Neutrophil (primary cell): Measurements from ENCODE around the gene OR13C8.
"Not testable (repeated sequence)": the region's sequence is repeated elsewhere in the genome, so short reads cannot be mapped to it uniquely, and the experiment has no call there.

Experiments used
- H3K27ac ChIP-seq: fragments of 200-600 bp; sonication (generic); 2 replicates; pipeline ENCODE4 v1.5.1; 2016; ENCODE audit warnings: mild to moderate bottlenecking, moderate library complexity
- H3K27me3 ChIP-seq: fragments of 200-600 bp; sonication (generic); 2 replicates; pipeline ENCODE4 v1.6.0; 2016; ENCODE audit warnings: mild to moderate bottlenecking
- H3K36me3 ChIP-seq: fragments of 200-600 bp; sonication (generic); 2 replicates; pipeline ENCODE4 v1.5.1; 2017
- H3K4me1 ChIP-seq, 2 experiments: fragments of 200-600 bp in 1 of 2; sonication (generic) in 1 of 2; 1 replicate in 1 of 2; 2 replicates in 1 of 2; pipeline versions ENCODE4 v1.5.1 to v1.6.1; 2013 to 2016; ENCODE audit warnings: low read depth in 1 of 2, low read length in 1 of 2, mild to moderate bottlenecking in 1 of 2, moderate library complexity in 1 of 2; ENCODE audit not compliant: control insufficient read depth in 1 of 2, insufficient read depth in 1 of 2
- H3K4me3 ChIP-seq, 2 experiments: fragments of 200-600 bp in 1 of 2; sonication (generic) in 1 of 2; 1 replicate in 1 of 2; 2 replicates in 1 of 2; pipeline ENCODE4 v1.5.1; 2013 to 2016; ENCODE audit warnings: low read depth in 1 of 2, low read length in 1 of 2, mild to moderate bottlenecking in 1 of 2, moderate library complexity in 1 of 2
- H3K9me3 ChIP-seq: fragments of 200-600 bp; sonication (generic); 2 replicates; pipeline ENCODE4 v1.5.1; 2016
- TF ChIP-seq, protein P1 (sequence below): fragments of 200-600 bp; sonication (generic); IDR thresholded peaks from 2 replicates; pipeline ENCODE4 v1.5.1; 2016; ENCODE audit warnings: antibody characterized with exemption

The OR13C8 gene

DNA sequence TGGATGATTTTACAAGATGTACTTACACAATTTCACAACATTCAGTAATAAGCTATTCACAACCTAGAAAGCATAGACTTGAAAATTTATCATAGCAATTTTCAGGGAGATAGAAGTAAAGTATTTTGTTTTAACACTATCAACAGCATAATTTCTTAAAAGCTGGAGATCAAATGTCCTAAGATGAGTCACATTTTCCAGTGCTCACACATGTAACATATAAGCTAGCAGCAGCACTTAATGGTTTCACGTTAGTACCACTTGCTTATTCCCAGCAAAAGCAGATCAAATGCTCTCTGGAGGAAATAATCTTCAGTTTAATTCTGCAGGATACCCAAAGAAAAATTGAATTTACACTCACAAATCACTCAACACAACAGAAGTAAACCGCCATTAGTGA lies 6.5 kb downstream of the OR13C8 start:
- H3K27ac ChIP-seq: no peak overlapping the region
- TF ChIP-seq, protein P1, sequence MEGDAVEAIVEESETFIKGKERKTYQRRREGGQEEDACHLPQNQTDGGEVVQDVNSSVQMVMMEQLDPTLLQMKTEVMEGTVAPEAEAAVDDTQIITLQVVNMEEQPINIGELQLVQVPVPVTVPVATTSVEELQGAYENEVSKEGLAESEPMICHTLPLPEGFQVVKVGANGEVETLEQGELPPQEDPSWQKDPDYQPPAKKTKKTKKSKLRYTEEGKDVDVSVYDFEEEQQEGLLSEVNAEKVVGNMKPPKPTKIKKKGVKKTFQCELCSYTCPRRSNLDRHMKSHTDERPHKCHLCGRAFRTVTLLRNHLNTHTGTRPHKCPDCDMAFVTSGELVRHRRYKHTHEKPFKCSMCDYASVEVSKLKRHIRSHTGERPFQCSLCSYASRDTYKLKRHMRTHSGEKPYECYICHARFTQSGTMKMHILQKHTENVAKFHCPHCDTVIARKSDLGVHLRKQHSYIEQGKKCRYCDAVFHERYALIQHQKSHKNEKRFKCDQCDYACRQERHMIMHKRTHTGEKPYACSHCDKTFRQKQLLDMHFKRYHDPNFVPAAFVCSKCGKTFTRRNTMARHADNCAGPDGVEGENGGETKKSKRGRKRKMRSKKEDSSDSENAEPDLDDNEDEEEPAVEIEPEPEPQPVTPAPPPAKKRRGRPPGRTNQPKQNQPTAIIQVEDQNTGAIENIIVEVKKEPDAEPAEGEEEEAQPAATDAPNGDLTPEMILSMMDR: no peak
- H3K27me3 ChIP-seq: no peaks in the 10 kb centered on the region
- no peak overlapping the region for H3K4me3 ChIP-seq
- no peaks in the 10 kb centered on the region for H3K4me1 ChIP-seq
- H3K9me3 ChIP-seq: no peaks in the 10 kb centered on the region
- H3K36me3 ChIP-seq: no peaks in the 10 kb centered on the region

DNA sequence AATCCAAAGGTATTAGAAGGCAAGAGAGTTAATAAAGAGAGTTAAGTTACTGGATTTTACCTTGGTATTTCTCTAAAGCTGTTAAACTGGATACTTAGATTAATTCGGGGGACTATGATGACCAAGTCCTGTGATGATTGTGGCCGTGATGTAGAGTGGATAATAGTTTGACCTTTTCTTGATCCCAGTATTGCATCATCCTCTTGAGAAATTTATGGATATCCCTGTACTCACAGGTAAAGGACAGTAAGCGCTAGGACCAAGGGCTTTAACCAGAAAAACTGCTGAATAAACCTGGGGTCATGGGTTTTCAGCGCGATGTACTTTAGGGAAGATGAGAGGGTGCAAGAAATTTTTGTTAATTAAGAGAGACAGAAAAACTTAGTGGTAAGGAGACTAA lies 8.3 kb downstream of the OR13C8 start:
- Histone ChIP-seq H3K27ac (no peak overlapping the region), H3K36me3 (no peaks in the 10 kb centered on the region), H3K9me3 (no peaks in the 10 kb centered on the region), H3K4me1 (no peaks in the 10 kb centered on the region), H3K4me3 (no peak overlapping the region), H3K27me3 (no peaks in the 10 kb centered on the region)
- TF ChIP-seq, protein P1: no peak

DNA sequence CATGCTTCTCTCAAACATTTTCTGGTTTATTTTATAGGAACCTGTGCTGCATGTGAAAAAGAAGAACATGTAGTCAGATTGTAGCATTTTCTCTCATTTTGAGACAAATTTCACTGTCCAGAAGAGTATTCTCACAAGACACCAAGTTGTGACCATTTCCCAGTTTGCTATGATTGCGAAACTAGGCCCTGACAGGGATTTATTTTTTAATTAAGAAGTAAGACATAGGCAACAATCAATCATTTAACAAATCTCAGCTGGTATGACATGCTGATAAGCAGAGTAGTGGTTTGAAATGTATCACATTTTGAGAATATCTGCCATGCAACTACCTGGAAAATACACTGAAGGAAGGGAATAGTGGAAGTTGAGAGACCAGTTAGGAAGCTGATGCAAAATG lies 11.6 kb downstream of the OR13C8 start:
- Histone ChIP-seq H3K27me3 (no peaks in the 10 kb centered on the region), H3K9me3 (no peaks in the 10 kb centered on the region), H3K4me1 (no peaks in the 10 kb centered on the region), H3K4me3 (no peak overlapping the region), H3K27ac (no peak overlapping the region), H3K36me3 (no peaks in the 10 kb centered on the region)
- TF ChIP-seq, protein P1: no peak

DNA sequence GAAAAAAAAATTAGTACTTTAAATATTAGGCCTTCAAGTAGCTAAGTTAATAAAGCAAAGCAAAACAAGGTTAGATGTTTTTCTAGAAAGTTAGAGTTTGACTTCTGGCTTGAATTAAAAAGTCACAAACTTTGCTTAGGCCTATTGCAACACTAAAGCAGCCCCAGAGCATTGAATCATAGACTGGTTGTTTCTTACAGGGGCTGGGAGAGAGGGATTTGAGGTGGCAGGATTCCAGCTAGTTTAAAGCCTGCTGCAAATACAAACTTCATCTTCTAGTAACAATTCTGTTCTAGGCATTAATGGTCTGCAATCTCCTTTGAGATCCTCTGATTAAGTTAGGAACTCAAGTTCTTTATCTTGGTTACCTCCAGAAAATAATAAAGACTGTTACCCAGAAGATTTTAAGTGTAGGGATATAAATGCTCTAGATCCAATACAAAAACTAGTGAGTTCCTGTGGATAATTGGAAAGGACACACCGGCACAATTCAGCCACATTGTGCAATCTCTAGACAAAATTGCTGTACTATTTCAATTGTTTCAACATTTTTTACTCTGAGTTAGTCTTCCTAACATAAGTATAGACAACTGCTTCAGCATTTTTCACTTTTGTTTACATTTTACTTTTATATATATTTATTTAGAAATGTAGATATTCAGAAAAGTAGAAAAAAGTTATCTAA lies 17.7 kb downstream of the OR13C8 start:
- Histone ChIP-seq H3K27ac (no peak overlapping the region), H3K4me3 (no peak overlapping the region), H3K36me3 (no peaks in the 10 kb centered on the region), H3K27me3 (no peaks in the 10 kb centered on the region), H3K9me3 (no peaks in the 10 kb centered on the region), H3K4me1 (no peaks in the 10 kb centered on the region)
- TF ChIP-seq, protein P1: no peak

DNA sequence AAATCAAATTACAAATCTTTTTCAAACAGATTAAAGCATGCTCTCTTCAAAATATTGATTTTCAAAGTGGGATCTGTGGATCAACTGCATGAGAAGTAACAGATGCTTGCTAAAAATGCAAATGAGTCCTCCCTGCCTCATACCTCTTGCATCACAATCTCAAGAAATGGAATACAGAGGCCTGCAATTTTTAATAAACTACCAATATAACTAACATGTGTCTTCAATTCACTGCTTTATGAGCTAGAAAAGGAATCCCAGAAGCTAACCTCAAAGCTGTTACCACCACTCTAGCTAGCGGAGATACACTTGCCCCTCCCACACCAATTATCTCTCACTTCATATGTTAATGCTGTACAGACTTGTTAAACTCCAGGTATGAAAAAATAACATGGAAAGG lies 20.7 kb downstream of the OR13C8 start:
- TF ChIP-seq, protein P1: no peak
- Histone ChIP-seq H3K9me3 (no peaks in the 10 kb centered on the region), H3K36me3 (no peaks in the 10 kb centered on the region)

DNA sequence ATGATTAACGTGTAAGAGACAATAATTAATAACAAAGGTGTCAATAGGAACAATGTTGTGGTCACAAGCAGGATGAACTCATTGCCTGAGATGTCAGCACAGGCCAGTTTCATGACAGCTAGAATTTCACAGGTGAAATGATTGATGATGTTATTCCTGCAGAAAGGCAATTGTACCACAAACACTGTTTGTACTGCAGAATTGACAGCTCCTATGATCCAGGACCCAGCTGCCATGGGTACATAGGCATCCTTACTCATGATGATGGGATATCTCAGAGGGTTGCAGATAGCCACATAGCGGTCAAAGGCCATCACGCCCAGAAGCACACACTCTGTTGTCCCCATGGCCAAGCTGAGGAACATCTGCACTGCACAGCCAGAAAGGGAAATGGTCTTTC lies 29.8 kb downstream of the OR13C8 start:
- not testable (repeated sequence) for H3K4me3 ChIP-seq, H3K36me3 ChIP-seq, H3K4me1 ChIP-seq, H3K27me3 ChIP-seq, H3K9me3 ChIP-seq, H3K27ac ChIP-seq

More for the DNA sequence above, 20.7 kb downstream of the OR13C8 start:
- Histone ChIP-seq H3K27ac (no peak overlapping the region), H3K27me3 (no peaks in the 10 kb centered on the region), H3K4me3 (no peak overlapping the region), H3K4me1 (no peaks in the 10 kb centered on the region)

DNA sequence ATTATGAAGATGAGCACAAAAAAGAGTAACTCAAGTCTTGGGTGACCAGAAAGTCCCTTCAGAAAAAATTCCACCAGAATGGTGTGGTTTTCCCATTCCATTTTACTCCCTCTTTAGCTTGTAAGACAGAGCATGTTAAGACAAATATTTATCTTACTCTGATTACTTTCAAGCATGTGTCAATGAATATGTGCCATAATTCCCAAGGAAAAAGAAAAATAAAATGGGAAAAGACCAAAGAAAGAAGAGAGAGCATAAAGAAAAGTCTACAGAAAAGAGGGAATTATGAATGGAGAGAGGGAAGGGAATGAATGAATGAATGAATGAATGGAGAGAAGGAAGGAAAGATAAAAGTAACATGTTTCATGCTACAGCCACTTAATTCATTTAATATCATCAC lies 30.3 kb downstream of the OR13C8 start, which contains the start of gene OR13C5:
Gene OR13C5 (minus strand): TSS at position 101 of the 400 bp plus-strand sequence. CDS start 0 bp downstream, at position 101.
- H3K4me1 ChIP-seq, H3K9me3 ChIP-seq, H3K36me3 ChIP-seq: not testable (repeated sequence)

More for the DNA sequence above, 30.3 kb downstream of the OR13C8 start, which contains the start of gene OR13C5:
- H3K27ac ChIP-seq, H3K4me3 ChIP-seq, H3K27me3 ChIP-seq: not testable (repeated sequence)
